Activated CD8-positive, alpha-beta memory T cell treated with anti-CD3 and anti-CD28 coated beads for 48 hours (primary cell): ENCODE results near the gene NPR2.

Source experiments
- DNase-seq, 3 experiments: peaks; one replicate each; pipeline ENCODE4 v3.0.0-alpha.2; 2020; ENCODE audit warnings: low read depth in 2 of 3, low spot score in 2 of 3

Gene NPR2

DNA sequence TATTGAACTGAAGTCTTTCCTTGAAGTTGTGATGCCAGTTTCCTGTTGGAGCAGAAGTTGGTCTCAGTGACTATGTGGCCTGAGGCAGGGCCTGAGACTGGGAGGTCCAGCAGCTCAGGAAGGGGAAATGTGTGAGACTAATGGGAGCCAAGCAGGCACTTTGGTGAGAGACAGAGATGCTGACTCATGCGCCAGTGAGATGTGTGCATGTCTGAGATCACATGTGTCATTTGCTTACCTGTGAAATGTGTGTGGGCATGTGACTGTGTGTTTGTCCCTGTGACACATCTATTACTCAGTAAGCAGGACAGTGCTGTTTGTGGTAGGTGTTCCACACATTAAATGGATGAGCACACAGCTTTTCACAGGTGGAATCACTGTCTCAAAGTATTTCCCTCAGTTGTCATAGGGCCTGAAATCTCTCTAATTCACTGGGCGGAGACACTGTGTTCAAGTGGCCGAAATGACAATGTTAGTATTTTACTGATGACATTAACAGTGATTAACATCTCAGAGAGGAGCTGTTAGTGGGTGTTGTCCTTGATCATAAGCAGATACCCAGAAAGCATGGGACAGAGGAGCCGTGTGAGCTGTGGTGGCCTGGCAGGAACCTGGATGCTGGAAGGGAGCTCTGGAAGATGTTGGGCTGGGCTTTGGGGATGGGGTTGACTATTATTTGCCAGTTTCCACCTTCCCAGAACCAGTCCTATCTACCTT, 7.4 kb downstream of the NPR2 start:
- peak in 1 of 3 experiments; percentile 26 for DNase-seq

DNA sequence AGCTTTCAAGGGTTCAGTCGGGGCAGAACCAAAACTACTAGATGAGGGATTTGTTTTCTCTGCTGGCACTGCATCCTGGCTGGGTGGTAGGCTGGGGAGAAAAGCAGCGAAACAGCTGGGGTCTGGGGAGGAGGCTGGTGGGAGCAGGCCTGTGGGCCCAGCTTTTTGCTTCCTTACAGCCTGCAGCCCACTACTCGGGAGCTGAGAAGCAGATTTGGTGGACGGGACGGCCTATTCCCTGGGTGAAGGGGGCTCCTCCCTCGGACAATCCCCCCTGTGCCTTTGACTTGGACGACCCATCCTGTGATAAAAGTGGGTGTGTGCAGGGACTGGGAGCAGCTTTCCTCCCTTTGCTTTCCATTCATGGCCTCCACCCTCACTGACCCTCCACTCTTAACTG, 9.1 kb downstream of the NPR2 start:
- DNase-seq, result no peak

DNA sequence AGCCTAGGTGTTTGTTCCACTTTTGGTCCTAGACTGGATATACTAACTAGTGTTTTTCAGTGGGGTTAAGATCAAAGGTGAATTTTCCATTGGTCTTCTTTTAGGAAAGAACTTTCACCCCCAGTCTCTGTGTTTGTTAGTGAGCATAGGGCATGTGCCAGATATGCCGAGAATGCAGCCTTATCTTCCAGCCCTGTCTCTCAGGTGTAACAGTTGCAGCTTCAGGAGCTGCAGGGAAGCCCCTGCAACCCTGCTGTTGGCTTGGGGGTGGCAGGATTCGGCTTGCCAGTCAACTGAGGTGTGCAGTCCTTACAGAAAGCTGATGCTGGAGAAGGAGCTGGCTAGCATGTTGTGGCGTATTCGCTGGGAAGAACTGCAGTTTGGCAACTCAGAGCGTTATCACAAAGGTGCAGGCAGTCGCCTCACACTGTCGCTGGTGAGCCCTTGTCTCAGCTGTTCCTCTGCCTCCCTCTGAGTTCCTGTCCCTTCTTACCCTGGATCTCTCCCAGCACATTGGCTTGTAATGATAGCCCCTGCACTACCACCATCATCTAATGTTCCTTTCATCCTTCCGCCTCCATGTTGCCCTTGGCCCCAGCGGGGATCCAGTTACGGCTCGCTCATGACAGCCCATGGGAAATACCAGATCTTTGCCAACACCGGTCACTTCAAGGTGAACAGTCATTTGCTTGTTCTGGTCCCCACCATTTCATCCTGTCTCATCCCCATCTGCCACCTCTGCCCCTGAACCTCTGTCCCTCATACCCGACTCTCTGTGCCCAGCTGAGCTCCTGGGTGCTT, 10.1 kb downstream of the NPR2 start:
- no peak for DNase-seq

DNA sequence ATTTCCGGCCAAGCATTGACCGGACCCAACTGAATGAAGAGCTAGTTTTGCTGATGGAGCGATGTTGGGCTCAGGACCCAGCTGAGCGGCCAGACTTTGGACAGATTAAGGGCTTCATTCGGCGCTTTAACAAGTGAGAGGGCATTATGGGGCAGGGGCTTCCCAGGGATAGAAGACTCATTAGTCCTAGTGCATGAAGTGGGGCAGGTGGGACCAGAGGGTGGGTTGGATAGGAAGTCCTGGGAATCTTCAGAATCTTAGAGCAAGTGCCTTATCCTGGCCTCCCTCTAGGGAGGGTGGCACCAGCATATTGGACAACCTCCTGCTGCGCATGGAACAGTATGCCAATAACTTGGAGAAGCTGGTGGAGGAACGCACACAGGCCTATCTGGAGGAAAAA, 14.7 kb downstream of the NPR2 start:
- DNase-seq, result no peak

DNA sequence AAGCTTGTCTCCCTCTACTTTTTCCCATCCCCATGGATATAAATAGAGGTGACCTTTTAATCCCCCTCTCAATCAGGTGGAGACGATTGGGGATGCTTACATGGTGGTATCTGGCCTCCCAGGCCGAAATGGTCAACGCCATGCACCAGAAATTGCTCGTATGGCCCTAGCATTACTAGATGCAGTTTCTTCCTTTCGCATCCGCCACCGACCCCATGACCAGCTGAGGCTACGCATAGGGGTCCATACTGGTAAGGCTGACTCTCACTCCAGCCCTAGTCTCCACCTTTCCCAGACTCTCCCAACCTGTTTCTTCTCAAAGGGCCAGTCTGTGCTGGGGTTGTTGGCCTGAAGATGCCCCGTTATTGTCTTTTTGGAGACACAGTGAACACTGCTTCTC, 17.0 kb downstream of the NPR2 start:
- no peak for DNase-seq

DNA sequence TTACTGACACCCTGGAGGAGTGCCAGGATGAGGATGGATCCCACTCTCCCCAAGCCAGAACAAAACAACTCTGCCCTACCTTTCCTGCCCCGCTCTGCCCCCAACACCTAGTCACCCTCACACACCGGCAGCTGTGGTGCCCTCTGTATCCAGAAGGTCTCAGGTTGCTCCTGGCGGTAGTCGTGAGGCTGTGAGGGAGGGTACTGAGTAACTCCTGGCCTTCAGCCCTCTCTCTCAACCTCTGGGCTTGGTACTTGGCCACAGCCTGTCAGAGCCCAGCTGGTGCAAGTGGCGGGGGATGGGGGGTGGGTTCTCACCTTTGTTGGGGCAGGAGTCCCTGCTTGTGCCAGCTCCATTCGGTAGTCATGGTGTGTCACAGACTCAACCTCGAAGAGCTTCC, 18.7 kb downstream of the NPR2 start:
- no peak for DNase-seq

DNA sequence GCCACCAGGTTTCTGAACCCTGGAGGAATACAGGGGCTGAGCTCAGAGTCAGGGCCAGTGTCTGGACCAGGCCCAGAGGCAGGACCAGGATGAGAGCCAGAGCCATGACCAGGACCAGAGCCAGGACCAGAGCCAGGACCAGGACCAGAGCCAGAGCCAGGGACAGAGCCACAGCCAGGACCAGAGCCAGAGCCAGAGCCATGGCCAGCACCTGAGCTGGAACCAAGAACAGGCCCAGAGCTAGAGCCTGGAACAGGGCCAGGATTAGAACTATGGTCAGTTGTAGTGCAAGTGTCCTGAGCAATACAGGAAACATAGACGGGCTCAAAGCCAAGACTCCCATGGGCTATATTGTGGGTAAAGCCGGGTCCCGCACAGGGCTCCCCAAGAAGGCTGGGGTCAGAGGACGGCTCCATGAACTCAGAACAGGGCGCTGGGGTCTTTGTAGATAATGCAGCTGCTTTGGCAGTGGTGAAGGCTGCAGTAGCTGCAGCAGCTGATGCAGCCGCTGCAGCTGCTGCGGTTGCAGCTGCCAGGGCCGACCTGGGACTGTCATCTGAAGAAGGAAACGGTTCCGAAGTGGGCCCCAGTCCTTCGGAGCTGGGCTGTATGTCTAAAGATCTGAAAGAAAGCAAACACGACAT, 20.1 kb downstream of the NPR2 start:
- no peak for DNase-seq

DNA sequence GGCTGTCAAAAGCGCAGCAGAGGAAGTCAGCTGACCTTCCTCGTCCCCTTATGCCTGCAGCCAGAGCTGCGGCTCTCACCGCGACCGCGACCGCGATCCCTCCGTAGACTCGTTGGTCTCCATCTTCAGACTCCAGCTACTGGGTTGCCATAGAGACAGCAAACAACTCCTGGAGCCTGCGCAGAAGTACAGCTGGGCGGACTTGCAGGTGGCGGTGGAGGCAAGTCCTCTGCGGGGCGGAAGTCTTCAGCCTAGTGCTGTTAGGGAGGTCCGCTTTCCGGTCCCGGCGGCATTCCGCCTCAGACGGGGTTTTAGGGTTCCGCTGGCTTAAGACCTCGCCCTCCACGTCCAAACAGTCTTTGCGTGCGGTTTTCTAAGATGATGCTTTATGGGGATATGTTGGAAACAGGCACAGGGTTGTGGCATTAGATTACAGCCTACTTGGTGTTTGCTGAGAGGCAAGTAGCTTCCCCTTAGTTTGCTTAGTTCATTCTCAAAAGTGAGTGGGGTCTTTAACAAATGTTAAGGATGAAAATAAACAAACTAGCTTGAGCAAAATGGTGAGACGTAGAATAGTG, 20.7 kb downstream of the NPR2 start, which contains the start of gene SPAG8:
SPAG8 (minus strand) TSS at position 238 of the 578 bp plus-strand sequence; CDS start at position 123, 115 bp downstream.
- peak; percentile 67 to 89 (median 81) for DNase-seq

DNA sequence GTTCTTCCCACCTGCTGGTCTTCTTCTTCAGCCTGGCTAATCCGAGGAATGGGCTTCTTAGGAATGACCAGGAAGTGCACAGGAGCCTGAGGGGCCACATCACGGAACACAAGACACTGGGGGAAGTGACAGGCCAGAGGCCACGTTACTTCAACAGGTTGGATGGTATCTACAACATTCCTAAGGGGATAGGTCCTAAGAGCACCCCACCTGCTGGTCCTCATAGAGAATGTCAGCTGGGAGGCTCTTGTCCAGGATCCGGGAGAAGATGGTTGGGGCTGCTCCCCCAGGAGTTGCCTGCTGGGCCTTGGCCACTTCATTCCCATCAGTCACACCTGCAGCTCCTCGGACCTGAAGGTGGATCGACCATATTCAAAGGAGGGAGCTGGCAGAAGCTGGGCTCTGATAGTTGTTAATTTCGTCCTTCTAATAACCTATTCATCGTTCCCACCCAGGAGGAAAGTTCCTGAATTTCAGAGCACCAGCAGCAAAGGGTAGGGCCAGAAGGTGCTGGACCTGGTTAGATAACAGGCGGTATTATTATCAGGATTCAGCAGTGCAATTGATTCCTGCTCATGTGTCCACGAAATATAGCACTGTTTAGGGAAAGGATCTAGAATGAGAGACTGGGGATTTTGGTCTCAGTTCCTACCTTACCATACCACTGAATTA, 22.2 kb downstream of the NPR2 start:
- no peak for DNase-seq

DNA sequence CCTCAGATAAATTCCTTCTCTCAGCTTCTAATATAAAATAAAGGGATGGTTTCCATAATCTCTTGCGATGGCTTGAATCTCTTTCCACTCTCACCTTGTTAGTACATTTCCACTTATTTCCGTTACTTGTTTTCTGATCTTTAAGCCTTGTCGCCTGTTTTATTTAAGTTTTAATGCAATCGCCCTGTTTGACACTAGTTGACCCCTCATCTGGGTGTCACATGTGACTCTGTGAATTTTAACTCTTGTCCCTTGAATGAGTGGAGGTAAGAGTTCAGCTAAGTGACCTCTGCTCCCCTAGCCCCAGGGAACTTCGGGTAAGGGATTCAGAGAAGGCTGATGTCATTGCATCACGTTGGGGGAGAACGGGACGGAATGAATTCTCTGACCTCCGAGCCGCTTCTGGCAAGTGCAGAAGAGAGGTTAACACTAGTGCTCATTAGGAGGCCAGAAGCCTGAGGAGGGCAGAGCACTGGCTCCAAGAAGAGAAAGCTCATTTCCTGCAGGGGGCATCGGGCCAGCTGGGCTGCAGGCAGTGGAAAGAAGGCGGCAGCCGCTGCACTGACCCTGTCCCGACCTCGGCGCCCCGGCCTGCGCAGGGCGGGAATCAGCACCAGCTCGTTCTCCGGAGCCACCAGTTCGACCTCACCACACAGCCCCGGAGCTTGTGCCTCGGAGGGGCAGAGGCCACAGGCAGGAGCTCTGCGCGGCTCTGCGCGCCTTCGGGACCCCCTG, 22.9 kb downstream of the NPR2 start:
- DNase-seq, result peak in 1 of 3 experiments; percentile 18

DNA sequence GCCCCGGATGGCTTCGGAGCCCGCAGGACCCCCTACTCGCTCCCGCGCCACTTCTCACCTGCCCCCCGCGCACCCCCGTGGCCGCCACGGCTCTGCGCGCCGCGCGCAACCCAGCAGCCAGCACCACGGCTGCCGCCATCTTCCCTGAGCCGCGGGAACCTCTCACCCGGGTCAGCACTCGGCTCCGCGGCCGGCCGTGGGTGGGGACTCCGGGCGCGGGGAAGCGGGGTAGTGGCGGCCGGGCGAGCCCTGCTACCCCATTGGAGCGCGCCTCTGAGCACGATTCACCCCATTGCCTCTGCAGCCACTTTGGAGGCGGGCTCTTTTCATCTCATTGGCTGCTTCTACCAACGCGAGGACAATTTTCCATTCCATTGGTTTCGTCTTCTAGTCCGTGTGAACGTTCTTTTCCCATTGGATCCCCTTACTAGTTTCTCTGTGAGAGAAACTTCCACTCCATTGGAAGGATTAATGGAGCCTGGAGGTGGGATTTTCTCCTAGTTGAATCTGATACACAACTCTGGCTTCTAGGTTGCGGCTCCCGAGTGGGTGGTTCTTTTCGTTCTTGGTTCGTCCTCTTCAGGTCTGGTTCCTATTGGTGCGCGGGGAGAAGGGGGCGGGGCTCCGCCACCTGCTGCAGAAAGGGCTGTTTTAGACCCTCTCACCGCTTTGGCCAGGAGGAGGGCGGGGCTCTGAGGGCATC, 23.6 kb downstream of the NPR2 start, which contains the start of gene HINT2:
HINT2 (minus strand) TSS at position 202 of the 703 bp plus-strand sequence; CDS start at position 139, 63 bp downstream.
- peak; percentile 87 to 91 (median 90) for DNase-seq

DNA sequence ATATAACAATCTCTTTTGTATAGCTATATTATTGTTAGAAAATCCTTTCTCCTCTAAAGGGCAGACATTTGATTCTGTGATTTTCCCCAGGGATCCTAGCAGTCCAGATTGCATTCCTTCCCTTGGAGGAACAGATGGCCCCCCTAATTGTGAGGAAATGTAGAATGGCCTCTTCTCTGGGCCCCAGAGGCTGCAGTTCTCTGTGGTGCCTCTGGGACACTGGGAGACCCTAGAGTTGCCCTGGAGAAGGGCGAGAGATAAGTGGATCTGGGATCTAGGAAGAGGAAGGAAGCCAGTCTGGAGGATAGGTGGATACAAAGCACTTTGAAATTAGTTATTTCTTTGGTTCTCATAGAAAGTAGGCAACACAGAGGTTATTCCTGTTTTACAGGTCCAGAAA, 25.3 kb downstream of the NPR2 start:
- DNase-seq, result no peak

DNA sequence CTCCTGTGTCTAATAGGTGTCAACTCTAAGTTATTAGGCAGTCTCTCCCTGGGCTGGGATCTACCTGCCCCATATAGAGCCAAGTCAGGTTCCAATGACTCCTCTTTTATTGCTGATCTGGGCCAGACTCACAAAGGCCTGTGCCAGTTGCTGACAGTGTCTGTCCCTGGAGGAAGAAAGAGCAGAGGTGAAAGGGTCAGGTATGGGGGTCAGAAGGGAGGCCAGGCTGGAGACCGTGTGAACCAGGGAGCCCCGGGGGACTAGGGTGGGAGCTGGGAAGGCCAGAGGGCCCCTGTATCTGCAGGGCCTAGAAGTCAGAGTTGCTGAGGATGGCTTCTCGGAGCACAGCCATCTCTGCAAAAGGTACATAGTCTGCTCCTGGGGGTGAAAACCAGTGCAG, 26.9 kb downstream of the NPR2 start:
- DNase-seq, result no peak

DNA sequence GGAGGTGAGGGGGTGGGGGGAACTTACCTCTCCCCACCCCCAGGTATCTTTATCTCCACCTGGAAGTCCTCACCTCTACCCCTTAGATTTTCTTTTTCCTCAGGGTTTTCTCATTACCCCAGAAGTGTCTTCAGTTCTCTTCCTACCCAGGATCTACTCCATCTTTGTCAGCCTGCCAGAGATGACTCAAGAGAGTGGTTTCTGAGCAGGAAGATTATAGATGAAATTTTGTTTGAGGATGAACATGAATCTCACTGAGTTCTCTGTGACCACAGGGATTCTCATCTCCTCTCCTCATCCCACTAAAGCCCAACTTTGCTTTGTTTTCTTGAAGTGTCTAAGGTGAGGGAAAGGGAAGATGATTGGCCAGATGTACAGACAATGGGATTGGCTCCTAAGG, 28.7 kb downstream of the NPR2 start:
- DNase-seq, result no peak

DNA sequence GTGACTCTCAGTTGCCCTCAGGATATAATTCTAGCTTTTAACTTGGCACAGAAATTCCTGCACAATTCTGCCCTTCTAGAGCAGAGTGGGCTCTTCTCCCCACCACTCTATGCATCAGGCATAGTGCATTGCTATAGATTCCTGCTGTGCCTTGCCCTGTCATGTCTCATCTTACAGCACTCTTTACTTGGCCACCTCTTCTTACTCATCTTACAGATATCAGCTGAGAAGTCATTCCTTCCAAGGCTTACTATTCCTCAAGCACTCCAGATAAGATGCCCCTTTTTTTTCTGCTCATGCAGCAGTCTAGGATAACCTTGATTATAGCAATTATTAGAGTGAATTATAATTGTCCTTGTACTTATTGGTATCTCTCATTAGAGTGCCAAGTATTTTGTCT, 31.5 kb downstream of the NPR2 start:
- DNase-seq, result no peak

DNA sequence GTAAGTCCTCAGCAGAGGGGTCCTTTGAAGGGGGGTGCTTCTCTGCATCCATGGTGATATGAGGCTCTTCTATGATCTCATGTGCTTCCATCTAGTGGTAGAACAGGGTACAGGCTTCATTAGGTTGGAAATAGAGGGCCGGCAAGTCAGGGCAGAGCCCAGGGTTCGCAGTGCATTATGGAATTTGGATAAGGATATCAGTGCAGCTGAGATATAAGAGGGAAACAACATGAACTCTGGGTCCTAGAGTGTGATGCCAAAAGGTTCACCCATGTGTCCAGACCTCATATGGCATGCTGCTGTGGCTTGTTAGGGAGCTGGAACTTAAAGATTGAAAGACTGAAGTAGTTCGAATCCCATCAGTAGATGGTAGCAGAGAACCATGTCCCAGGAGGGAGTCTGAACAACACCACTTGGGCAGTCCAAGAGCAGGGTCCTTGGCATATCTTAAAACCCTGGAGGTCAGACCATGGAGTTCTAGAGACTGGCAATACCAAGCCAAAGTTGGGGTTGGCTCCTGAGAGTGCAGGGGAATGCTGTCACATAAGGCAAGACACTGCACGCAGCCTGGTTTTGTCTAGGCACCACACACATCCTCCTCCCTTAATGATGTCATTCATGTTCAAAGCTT, 34.8 kb downstream of the NPR2 start:
- DNase-seq, result no peak

DNA sequence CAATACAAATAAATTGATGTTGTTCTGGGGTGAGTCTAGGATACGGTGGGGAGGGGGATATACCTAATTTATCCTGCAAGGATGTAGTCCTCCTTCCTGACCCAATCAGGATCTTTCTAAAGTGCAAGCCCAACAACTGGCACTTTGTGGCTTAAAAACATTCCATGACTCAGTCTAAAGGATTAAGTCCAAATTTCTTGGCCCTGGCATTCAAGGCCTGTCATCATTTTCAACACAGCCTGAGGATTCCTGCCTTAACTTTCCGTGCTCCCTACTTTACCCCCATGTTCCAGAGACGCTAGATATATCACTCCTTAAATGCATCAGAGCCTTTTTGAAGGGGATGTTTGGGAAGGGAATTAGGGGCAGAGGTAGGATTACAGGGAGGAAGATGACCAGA, 36.1 kb downstream of the NPR2 start:
- no peak for DNase-seq

DNA sequence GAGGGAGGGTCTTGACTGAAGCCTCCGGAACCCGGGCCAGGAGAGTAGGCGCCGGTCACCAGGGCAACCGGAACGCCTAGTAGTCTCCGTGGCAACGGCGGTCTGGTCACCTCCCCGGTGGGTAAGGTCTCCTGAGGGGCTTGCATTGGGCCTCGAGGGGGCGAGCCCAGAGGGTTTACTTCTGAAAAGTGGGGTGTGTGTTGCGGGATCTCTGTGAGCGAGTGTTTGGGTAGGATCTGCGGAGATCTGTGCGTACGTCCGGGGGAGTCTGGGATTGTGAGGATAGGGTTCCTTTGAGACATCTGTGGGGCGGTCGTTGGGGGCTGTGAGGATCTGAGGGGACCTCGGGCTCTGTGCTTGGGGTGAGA, 37.3 kb downstream of the NPR2 start, which contains the start of gene FAM221B:
FAM221B (minus strand) TSS at position 17 of the 368 bp plus-strand sequence. CDS start 2,571 bp downstream, outside the sequence.
- no peak for DNase-seq
